ENCODE data around the gene CNR2. TPM values are rescaled to one million over a fixed set of nuclear protein-coding genes. Genes with fewer than 3 reads are reported as not detected.

Gene CNR2
- total and polyA plus RNA-seq, 7 donors = 0.01 to 0.13 (median 0.08) TPM; not detected in 4

GRCh38 chr1:23915466-23915865, 2.3 kb upstream of the CNR2 start:
- no peaks in the 10 kb centered on the region for H3K27me3 ChIP-seq (ENCODE audit: insufficient read depth in 3 of 3, low read length in 2 of 3)
- H3K36me3 ChIP-seq (ENCODE audit: insufficient read depth in 1 of 2, low read depth in 1 of 2) = no peaks in the 10 kb centered on the region
- TF ChIP-seq CTCF (IDR thresholded peaks at IDR 0.05) = no peak
- ATAC-seq (no peak), DNase-seq (no peak)
- H3K4me1 ChIP-seq = peaks cover 4% of the 10 kb centered on the region
- whole genome bisulfite sequencing, 3 donors = 92 to 95% (median 94%) methylated on average over 5 of the region's 5 CpGs
- no peak overlapping the region for H3K27ac ChIP-seq
- H3K9me3 ChIP-seq = no peaks in the 10 kb centered on the region
- intact Hi-C loops (cut with DNase I) = loop anchor here in 1 of 2 donors (5.0 kb wide), 3 partner anchors 48 to 138 kb away; partner anchors contain the start of genes FUCA1 and PITHD1
- no peak overlapping the region for H3K4me3 ChIP-seq

- no peak for ATAC-seq
- Histone ChIP-seq H3K36me3 (ENCODE audit: insufficient read depth in 1 of 2, low read depth in 1 of 2) (no peaks in the 10 kb centered on the region), H3K9me3 (no peaks in the 10 kb centered on the region), H3K27ac (no peak overlapping the region), H3K27me3 (ENCODE audit: insufficient read depth in 3 of 3, low read length in 2 of 3) (no peaks in the 10 kb centered on the region), H3K4me1 (no peaks in the 10 kb centered on the region), H3K4me3 (no peak overlapping the region)
- 96 to 97% (median 97%) methylated on average over 4 of the region's 4 CpGs for WGBS, 3 donors
- TF ChIP-seq CTCF (IDR thresholded peaks at IDR 0.05) = no peak
- DNase-seq = no peak
- intact Hi-C loops (cut with DNase I) = loop anchor here in 1 of 2 donors (5.0 kb wide), 3 partner anchors 48 to 138 kb away; partner anchors contain the start of genes FUCA1 and PITHD1
Observed at GRCh38 chr1:23914921-23915320, 1.8 kb upstream of the CNR2 start.

- Histone ChIP-seq H3K27ac (no peak overlapping the region), H3K4me1 (no peaks in the 10 kb centered on the region), H3K9me3 (no peaks in the 10 kb centered on the region), H3K27me3 (ENCODE audit: insufficient read depth in 3 of 3, low read length in 2 of 3) (peaks cover 0 to 2% (median 0%) of the 10 kb centered on the region in 3 donors), H3K4me3 (no peak overlapping the region), H3K36me3 (ENCODE audit: insufficient read depth in 1 of 2, low read depth in 1 of 2) (no peaks in the 10 kb centered on the region)
- no peak for DNase-seq
- WGBS, 3 donors = 77 to 81% (median 80%) methylated on average over 8 of the region's 8 CpGs
- intact Hi-C loops (cut with DNase I) = no loop called here
- TF ChIP-seq CTCF (IDR thresholded peaks at IDR 0.05) = no peak
- no peak for ATAC-seq
Observed at GRCh38 chr1:23911921-23912320, 1.2 kb downstream of the CNR2 start.

GRCh38 chr1:23910553-23911246, 2.5 kb downstream of the CNR2 start:
- H3K27ac ChIP-seq = no peak overlapping the region
- peaks cover 0 to 4% (median 4%) of the 10 kb centered on the region in 3 donors for H3K27me3 ChIP-seq (ENCODE audit: insufficient read depth in 3 of 3, low read length in 2 of 3)
- H3K4me1 ChIP-seq = no peaks in the 10 kb centered on the region
- H3K9me3 ChIP-seq = no peaks in the 10 kb centered on the region
- H3K4me3 ChIP-seq = no peak overlapping the region
- no peaks in the 10 kb centered on the region for H3K36me3 ChIP-seq (ENCODE audit: insufficient read depth in 1 of 2, low read depth in 1 of 2)
- TF ChIP-seq CTCF (IDR thresholded peaks at IDR 0.05) = no peak
- ATAC-seq (no peak), DNase-seq (no peak)
- 68 to 80% (median 74%) methylated on average over 11 of the region's 11 CpGs for WGBS, 3 donors
- intact Hi-C loops (cut with DNase I) = no loop called here

All from psoas muscle (tissue), 8 donors.